Measurements from ENCODE around the gene TTBK2. TPM values are rescaled to one million over a fixed set of nuclear protein-coding genes. Genes with fewer than 3 reads are reported as not detected.

TTBK2 gene
- total and polyA plus RNA-seq, 10 donors = 1.4 to 27.8 (median 19.5) TPM

- Histone ChIP-seq H3K4me3 (no peak overlapping the region), H3K27me3 (replicated peaks in 1 of 7) (no peaks in the 10 kb centered on the region), H3K36me3 (peaks cover 0 to 69% (median 21%) of the 10 kb centered on the region in 6 donors), H3K27ac (no peak overlapping the region), H3K4me1 (no peaks in the 10 kb centered on the region), H3K9me3 (no peaks in the 10 kb centered on the region)
- 93 to 96% (median 93%) methylated on average over 8 of the region's 8 CpGs for WGBS, 5 donors
- peak in 1 of 3 donors; percentile 27 for TF ChIP-seq POLR2AphosphoS5 (IDR thresholded peaks at IDR 0.05)
- TF ChIP-seq, protein P1, sequence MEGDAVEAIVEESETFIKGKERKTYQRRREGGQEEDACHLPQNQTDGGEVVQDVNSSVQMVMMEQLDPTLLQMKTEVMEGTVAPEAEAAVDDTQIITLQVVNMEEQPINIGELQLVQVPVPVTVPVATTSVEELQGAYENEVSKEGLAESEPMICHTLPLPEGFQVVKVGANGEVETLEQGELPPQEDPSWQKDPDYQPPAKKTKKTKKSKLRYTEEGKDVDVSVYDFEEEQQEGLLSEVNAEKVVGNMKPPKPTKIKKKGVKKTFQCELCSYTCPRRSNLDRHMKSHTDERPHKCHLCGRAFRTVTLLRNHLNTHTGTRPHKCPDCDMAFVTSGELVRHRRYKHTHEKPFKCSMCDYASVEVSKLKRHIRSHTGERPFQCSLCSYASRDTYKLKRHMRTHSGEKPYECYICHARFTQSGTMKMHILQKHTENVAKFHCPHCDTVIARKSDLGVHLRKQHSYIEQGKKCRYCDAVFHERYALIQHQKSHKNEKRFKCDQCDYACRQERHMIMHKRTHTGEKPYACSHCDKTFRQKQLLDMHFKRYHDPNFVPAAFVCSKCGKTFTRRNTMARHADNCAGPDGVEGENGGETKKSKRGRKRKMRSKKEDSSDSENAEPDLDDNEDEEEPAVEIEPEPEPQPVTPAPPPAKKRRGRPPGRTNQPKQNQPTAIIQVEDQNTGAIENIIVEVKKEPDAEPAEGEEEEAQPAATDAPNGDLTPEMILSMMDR (IDR thresholded peaks at IDR 0.05 in 8 of 11, conservative IDR thresholded peaks at IDR 0.05 in 3 of 11) = no peak
- no peak for TF ChIP-seq POLR2A (IDR thresholded peaks at IDR 0.05)
- intact Hi-C loops (cut with DNase I; ENCODE audit: low total_unique reads) = no loop called here
- no peak for DNase-seq
Observed at GRCh38 chr15:42802168-42802567, 118.4 kb downstream of the TTBK2 start.

DNA sequence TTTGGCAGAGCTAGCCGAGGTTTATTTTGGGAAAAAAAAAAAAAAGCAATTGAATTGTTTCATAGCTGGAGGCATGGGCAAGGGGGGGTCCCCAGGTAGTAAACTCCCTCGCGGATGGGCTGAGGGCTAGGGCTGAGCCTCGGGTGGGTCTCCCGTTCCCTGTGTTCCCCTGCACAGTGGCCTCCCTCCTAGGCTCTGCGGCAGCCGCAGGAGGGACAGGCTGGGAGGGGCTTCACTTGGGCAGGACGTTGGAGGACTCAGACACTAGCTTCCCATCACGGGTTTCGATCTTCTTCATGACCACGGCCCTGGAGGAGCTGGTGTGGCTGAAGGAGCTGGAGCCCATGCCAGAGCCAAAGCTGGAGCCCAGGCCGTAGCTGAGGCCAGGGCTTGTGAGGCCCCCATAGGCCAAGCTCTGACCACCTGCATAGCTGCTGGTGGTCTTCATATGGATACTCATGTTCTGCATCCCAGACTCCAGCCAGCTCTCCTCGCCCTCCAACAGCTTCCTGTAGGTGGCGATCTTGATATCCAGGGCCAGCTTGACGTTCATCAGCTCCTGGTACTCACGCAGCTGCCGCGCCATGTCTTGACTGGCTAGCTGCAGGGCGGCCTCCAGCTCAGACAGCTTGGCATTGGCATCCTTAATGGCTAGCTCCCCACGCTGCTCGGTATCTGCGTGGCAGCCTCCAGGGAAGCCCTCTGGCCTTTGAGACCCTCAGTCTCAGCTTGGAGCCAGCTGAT is 119.7 kb downstream of the TTBK2 start:
- peaks cover 0 to 60% (median 21%) of the 10 kb centered on the region in 6 donors for H3K36me3 ChIP-seq
- H3K4me3 ChIP-seq = no peak overlapping the region
- WGBS, 5 donors = 92 to 93% (median 92%) methylated on average over 22 of the region's 22 CpGs
- no peaks in the 10 kb centered on the region for H3K4me1 ChIP-seq
- TF ChIP-seq POLR2A (IDR thresholded peaks at IDR 0.05) = no peak
- TF ChIP-seq, protein P1 (IDR thresholded peaks at IDR 0.05 in 8 of 11, conservative IDR thresholded peaks at IDR 0.05 in 3 of 11) = no peak
- TF ChIP-seq POLR2AphosphoS5 (IDR thresholded peaks at IDR 0.05) = no peak
- H3K27me3 ChIP-seq (replicated peaks in 1 of 7) = no peaks in the 10 kb centered on the region
- intact Hi-C loops (cut with DNase I; ENCODE audit: low total_unique reads) = no loop called here
- no peak overlapping the region for H3K27ac ChIP-seq
- no peaks in the 10 kb centered on the region for H3K9me3 ChIP-seq
- DNase-seq = no peak

DNA sequence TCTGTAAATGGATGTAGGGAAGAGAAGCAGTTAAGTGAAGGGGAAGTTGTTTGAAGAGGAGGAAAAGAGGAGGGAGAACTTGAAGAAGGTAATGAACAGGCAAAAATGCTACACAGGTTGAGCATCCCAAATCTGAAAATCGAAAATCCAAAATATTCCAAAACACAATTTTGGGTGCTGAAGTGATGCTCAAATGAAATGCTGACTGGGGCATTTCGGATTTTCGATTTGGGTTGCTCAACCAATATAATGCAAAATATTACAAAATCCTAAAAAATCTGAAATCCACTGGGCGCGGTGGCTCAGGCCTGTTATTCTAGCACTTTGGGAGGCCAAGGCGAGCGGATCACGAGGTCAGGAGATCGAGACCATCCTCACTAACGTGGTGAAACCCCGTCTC is 121.8 kb downstream of the TTBK2 start:
- Histone ChIP-seq H3K27me3 (replicated peaks in 1 of 7) (no peaks in the 10 kb centered on the region), H3K4me3 (no peak overlapping the region), H3K4me1 (no peaks in the 10 kb centered on the region), H3K36me3 (peaks cover 0 to 54% (median 21%) of the 10 kb centered on the region in 6 donors), H3K27ac (no peak overlapping the region), H3K9me3 (no peaks in the 10 kb centered on the region)
- intact Hi-C loops (cut with DNase I; ENCODE audit: low total_unique reads) = no loop called here
- TF ChIP-seq, protein P1 (IDR thresholded peaks at IDR 0.05 in 8 of 11, conservative IDR thresholded peaks at IDR 0.05 in 3 of 11) = no peak
- WGBS, 5 donors = 94 to 97% (median 96%) methylated on average over 11 of the region's 11 CpGs
- DNase-seq = no peak

DNA sequence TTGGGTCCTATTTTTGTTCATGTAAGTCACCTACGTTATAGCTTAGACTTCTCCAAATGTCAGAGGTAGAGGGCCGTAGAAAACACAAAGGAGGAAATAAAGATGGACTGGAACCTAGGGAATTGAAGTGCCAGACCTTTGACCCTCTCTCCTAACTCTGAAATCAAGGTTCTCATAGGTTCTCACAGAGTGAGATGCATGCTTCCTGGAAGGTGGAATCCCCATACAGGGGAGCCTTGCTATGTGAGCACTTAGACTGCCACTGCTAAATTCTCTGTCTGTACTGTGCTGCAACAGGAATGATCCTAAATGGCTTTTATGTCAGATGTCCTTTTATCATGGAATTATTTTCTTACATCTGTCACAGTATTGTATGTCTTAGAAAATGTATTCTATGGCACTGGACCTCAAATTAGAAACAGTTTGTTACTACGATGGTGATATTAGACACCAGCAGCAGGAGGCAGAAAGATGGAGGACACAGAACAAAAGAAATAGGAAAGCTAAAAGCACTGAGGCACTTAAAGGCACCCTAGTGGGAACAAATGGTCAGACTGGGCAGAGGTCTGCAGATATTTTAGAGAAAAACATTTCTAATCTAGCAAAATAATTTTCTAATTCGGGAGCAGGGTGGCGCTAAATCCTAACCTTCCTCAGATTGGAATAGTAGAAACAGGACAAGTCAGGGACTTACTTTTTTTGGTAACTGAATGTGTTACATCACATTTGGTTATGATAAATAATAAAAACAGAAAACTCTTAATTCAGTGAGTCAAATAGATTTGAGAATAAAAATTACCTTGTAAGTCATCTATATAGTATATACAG is 123.4 kb downstream of the TTBK2 start:
- WGBS, 5 donors = 82 to 94% (median 86%) methylated on average over 5 of the region's 5 CpGs
- Histone ChIP-seq H3K27me3 (replicated peaks in 1 of 7) (no peaks in the 10 kb centered on the region), H3K4me3 (no peak overlapping the region), H3K27ac (no peak overlapping the region), H3K9me3 (no peaks in the 10 kb centered on the region), H3K36me3 (peaks cover 0 to 54% (median 16%) of the 10 kb centered on the region in 6 donors), H3K4me1 (no peaks in the 10 kb centered on the region)
- TF ChIP-seq POLR2AphosphoS5 (IDR thresholded peaks at IDR 0.05) (no peak), POLR2A (IDR thresholded peaks at IDR 0.05) (no peak)
- TF ChIP-seq, protein P1 (IDR thresholded peaks at IDR 0.05 in 8 of 11, conservative IDR thresholded peaks at IDR 0.05 in 3 of 11) = no peak
- intact Hi-C loops (cut with DNase I; ENCODE audit: low total_unique reads) = no loop called here
- DNase-seq = no peak
